HG02623 (cell line): ENCODE data around the gene LTA4H.

ENCODE experiments used
- ATAC-seq: cut with Tn5 transposase; IDR thresholded peaks from one replicate; pipeline ENCODE4 v1.9.1; 2021; ENCODE audit warnings: moderate library complexity; ENCODE audit not compliant: unreplicated experiment

Gene LTA4H

DNA sequence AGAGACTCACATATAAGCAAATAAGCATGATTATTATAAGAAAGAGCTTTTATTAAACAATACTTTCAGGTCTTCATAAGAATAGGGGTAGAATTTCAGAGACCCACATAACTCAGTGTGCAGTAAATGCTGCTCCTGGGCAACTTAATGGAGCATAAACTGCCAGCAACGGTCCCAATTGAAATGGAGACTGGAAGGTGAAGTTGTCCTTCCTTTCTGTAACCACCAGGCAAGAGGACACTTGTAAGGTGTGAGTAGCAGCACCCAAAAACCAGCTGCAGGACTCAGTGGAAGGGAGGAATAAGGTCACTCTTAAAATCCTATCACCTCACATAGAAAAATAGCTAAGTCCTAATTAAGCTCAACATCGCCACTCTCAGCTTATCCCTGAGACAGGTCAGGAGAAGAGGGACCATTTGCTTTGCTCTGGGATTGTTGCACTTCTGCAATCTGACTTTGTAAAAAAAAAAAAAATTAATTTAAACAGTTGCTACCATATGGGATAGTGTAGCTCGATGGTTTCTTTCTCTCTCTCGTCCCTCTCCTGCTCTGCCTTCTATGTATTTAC lies 22.7 kb upstream of the LTA4H start:
- no peak for ATAC-seq

DNA sequence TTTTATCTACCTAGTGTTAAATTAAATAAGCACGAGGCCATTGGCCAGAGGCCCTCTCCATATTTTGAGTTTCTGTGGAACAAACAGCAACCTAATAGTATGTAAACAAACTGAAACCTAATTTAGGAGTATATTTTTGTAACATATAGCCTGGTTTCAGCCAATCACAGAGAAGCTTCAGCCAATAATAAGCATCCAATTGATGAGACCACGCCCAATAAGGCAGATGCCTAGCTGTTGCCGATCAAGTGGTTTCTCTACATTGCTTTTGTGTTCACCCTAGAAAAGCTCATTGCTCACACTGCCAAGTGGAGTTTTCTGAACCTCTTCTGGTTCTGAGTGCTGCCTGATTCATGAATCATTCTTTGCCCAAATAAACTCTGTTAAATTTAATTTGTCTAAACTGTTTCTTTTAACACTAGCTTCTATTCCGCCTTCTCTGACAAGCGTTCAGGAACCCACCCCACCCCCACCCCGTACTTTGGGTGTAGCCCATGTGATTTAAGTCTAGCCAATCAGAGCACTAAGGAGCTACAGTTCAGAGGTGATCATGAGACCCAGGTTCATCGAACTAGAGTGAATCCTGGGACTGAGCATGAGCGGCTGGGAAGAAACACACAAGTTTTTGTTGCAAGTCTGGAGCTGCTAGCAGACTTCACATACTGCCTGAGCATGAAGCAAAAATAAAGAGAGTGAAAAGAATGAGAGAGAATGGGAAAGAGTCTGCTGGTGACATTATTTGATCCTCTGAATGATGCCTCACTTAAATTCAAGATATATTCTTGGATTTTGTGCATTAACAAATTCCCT lies 21.5 kb upstream of the LTA4H start:
- no peak for ATAC-seq

DNA sequence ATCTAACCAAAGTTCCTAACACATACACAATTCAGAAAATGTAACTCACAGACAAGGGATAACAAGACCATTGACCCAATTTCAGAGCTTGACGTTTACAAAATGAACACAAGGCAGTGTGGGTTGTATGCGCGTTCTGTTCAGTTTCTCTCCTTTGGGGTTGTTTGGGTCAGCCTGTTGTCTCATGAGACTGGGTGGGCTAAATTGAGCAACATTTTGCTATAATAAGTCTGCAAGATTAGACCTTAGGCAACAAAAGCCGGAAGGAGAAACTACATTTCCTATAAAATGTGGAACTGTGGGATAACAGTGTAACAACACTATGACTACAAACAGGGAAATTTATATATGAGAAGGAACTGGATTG lies 18.8 kb upstream of the LTA4H start:
- ATAC-seq: no peak

DNA sequence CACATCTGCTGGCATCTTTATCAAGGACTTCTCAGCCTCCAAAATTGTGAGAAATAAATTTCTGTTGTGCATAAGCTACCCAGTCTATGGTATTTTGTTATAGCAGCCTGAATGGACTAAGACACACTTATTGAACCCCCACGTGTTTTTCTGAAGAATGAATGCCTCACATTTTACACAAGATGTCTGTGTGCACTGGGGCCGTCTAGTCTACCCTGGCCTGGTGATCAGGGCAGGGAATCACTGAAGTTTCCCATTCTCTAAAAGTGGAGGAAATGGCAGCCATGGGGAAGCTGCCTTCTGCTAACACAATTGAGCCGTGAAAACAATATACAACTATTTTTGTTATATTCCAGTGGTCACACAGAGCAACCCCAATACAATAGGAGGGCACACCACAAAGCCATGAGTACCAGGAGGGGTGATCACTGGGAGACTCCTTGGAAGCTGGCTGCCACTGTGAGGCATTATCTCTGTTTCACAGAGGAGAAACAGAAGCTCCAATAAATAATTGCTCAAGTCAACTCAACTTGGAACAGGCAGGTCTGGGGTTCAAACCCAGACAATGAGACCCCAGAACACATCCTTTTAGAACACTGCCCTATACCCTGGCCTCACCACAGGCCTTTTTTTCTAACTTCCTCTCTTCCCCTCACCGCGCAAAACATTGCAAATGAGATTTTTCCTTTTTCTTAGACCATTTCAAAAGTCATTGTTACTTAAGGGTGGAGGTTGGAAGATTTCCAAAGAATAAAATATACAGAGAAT lies 18.3 kb upstream of the LTA4H start:
- ATAC-seq: no peak

DNA sequence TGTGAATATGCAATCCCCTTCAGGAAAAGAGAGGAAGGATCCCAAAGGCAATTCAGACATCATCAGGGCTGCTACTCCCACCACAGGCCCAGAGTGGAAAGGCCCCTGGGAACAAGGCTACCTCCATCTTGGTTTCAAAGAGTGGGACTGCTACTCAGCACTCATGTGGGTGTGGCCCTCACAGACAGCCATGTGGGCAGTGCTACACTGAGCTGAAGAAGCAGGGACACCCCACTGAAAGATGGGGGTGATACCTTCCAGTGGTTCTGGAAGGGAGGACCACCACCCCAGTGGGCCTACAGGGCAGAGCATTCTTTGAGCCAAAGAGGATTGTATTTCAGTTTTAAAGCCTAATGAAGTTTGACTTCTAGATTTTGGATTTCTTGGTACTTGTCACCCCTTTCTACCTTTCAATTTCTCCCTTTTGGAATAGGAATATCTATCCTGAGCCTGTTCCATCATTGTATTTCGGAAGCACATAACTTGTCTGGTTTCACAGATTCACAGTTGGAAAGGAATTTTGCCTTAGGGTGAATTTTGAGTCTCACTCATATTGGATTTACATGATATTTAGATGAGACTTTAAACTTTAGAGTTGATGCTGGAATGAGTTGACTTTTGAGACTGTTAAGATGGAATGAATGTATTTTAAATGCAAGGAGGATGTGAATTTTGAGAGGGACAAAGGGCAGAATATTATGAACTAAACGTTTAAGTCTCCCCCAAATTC lies 16.5 kb upstream of the LTA4H start:
- no peak for ATAC-seq

DNA sequence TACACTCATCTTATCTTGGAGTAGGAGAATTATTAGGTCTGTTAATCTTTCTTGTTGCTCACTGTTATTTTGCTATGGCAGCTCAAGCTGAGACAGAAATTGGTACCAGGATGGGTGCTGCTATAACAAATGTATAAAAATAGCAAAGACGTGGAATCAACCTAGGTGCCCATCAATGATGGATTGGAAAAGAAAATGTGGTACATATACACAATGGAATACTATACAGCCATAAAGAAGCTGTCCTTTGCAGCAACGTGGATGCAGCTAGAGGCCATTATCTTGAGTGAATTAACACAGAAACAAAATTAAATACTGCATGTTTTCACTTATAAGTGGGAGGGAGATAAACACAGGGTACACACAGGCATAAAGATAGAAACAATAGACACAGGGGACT lies 14.8 kb upstream of the LTA4H start:
- ATAC-seq: no peak

DNA sequence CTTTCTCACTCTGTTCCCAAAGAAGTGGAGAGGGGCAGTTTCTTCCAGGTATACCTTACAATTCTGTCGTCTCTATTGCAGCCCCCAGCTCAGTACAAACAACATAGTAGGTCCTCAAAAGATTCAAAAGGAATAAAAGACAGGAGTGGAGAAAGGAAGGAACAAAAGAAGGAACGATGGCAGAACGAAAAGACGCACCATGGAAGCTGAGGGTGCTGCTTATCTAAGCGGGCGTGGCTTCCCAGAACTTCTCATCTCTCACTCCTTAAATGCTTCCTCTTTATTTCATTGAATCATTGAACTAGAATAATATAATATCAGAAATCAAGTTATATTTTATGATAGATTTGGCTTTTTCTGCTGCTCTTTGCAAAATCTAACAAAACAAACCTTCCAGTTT lies 13.7 kb upstream of the LTA4H start:
- no peak for ATAC-seq

DNA sequence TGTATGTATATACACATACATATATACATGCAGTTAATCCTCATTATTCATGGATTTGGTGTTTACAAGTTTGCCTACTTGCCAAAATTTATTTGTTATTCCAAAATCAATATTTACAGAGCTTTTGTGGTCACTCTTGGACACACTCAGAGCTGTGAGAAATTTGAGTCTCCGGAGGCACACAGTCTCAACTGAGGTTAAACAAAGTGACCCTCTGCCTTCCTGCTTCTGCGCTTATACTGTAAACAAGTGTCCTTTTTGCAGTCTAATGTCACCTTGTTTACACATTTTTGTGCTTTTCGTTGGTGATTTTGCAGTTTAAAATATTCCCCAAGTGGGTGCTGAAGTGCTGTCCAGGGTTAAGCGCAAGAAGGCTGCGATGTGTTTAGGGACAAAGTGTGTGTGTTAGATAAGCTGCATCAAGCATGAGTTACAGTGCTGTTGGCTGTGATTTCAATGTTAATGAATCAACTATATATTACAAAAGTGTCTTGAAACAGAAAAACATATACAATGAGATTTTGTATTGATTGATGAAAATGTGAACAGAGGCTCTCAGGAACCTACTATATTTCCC lies 13.1 kb upstream of the LTA4H start:
- ATAC-seq: no peak

DNA sequence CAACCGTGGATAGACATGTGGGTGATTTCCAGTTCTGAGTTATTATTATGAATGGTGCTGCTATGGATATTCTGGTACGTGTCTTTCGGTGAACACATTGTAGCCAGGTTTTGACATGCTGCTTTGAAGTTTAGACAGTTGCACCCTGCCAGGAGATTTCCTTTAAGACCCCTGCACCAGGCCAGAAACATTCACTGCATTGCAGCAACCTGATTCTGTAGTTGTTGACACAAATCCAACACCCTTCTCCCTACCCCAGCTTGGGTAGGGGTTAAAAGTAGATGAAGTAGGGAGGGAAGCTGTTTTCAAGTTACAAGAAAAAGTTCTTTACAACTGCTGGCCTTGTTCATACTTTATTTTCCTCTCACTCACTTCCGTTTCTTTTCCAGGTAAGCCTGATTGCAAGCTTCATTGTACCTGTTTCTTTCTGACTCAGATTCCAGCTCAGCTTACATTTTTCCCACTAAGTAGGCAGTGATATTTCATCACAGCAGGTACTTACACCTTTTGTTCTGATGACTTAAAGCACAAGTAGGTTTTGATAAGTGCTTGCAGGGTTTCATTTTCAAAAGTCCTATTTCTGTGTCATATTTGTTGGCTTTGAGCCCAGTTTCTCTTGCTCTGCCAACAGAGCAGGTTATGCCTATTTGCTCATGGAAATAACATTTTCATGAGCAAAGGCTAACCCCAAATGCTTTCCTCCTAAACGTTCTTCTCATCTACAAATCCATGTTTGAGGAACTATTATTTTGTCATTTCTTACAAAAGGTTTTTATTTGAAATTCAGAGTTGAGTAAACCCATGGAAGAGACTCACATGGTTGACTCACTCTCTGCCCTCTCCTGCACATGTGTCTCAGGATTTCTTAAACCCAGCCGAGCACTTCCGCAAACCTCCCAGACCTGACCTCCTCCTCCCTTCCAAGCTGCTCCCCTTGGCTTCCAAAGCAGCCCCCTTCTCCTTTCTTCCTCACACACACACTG lies 12.1 kb upstream of the LTA4H start:
- ATAC-seq: peak; percentile 76

DNA sequence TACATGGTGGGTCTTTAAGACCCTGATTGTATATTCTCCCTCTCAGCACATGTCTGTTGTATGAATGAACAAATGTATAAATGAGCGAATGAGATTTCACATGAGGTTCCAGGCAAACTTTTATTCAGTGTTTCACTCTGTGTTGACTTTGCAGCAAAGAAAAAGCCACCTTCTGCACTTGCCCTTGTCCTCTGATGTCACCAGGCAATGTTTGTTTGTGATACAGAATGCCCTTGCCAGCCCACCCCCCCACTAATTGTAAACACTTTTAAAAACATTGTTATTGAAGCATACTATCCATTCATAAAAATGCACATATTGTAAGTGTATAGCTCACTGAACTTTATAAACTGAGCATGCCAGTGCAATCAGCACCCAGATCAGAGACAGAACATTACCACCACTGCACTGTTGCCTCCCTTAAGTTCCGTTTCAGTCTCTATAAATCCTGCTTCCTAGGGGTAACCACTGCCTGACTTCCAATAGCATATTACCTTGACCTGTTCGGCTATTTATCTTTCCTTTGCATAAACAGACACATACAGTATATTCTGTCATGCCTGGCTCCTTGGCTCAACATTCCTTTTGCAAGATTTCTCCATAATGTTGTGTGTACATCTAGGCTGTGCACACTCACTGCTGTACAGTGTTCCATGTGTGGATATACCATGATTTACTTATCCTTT lies 11.3 kb upstream of the LTA4H start:
- ATAC-seq: no peak

DNA sequence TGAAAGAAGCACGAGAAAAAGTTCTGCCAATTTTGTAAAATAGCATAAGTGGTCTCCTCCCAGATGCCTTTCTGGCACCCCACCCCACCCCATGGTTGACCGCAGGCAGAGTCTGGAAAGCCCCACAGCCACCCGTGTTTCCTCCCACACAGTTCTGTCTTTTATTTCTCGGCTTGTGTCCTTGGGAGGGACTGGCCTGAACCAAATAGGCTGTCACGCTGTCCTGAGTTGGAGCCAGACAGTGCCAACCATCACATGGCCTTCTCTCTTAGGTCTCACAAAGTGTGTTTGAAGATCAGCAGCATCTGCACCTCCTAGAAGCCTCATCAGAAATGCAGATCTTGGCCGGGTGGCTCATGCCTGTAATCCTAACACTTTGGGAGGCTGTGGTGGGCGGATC lies 10.2 kb upstream of the LTA4H start:
- ATAC-seq: no peak

DNA sequence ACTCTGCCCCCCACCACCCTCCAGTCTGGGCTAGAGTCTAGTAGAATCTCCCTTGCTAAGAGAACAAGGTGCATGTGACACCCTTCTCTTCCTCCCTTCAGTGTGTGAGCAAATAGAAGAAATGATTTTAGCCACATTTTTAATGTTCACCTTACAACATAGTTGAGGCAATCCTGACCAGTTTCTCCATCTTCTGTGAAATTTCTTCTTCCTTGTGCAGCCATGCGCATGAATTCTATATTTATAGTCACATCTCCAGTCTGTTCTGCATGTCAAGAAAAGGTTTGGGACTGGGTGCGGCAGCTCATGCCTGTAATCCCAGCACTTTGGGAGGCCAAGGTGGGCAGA lies 9.5 kb upstream of the LTA4H start:
- no peak for ATAC-seq

DNA sequence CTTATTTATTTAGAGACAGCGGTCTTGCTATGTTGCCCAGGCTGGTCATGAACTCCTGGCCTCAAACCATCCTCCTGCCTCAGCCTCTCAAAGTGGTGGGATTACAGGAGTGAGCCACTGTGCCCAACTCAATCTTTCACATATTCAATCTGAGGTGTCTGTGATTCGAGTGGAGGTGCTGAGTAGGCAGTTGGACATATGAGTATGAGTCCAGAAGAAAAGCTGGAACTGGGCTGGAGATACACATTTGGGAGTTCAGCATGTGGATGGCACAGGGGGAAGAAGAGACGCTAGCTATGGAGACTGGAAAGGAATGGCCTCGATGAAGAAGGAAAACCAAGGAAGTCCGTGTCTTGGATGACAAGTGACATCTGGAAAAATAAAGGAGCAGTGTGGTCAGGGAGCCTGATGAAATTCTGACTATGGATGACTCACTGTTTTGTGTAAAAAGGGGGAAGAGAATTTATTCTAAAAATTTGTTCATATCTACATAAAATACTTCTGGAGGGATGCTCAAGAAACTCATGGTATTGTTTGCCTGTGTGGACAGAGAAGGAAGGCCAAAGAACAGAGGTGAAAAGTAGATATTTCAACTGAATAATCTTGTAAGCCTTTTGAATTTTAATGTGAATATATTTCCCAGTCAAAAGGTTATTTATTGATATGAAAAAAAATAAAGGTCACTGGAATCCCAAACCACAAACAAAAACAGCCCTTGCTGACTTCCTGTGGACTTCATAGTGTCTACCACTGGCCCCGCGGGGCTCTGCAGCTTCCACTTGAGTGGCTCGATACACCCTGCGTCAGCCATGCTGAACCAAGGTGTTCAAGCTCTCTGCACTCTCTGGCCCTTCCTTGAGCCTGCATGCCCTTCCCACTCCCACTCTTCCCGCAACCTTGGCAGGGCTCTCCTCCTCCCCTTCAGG lies 8.9 kb upstream of the LTA4H start:
- no peak for ATAC-seq

DNA sequence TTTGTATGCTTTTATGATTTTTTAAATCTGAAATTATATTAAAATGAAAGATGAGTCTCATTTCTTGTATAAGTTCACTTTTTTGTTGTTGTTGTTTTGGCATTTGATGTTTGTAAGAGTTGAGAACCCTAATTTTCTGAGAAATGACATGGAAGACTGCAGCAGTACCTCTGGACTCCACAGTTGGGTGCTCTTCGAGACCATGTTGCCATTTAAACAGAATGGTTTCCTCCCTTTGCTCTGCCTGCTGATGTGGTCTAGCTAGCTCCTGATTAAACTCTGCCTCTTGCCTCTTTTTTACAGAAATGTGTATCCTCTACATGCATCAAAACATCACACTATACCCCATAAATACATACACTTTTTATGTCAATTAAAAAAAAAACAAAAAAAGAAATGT lies 5.8 kb upstream of the LTA4H start:
- ATAC-seq: no peak

DNA sequence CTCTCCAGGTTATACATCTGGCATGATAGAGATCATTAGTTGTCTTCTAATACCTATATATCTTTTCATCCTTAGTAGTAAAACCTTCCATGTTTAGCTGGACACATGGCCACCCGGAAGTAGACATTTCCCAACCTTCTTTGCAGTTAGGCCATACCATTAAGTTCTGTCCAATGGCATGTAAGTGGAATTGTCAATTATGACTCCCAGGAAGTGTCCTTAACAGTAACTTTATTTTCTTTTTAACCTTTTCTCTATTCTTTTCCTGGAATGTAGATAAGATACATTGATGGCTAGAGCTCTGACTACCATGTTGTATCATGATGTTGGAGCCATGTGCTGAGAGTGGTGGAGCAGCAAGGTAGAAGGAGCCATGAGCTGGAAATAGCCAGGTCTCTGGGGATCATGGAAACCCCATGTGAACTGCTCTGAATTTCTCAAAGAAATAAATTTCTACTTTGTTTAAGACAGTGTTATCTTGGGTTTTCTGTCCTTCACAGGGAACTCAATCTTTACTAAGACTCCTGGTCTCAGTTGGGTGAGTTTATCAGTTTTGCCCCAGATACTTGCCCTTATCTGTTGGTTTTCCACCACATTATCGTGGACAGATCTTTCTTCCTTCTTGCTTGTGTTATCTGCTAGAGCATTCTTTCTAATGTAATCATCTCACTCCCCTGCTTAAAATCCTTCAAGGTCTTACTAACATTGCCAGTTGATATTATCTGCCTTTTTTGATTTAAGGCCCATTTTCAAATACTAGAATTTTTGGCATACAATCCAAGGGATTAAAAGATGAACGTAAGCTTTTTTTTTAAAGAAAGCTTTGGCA lies 5.1 kb upstream of the LTA4H start:
- ATAC-seq: no peak

DNA sequence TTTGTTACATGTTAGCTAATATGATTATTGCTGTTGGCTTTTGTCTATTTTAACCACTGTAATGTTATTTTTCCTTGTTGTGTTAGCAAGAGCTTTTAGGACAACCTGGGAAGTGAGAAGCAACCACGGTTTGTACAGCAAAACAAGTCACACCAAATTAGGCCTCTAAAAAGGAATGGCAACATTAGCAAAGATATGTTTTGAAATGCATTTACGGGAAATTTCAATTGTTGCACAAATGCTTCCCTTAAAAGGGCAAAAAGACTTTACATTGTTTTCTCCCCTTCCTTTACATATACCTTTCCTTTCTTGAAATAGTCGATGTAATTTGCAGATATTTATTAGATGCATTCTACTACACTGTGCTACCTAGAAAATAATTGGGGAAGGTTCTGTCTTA lies 4.1 kb upstream of the LTA4H start:
- ATAC-seq: no peak

DNA sequence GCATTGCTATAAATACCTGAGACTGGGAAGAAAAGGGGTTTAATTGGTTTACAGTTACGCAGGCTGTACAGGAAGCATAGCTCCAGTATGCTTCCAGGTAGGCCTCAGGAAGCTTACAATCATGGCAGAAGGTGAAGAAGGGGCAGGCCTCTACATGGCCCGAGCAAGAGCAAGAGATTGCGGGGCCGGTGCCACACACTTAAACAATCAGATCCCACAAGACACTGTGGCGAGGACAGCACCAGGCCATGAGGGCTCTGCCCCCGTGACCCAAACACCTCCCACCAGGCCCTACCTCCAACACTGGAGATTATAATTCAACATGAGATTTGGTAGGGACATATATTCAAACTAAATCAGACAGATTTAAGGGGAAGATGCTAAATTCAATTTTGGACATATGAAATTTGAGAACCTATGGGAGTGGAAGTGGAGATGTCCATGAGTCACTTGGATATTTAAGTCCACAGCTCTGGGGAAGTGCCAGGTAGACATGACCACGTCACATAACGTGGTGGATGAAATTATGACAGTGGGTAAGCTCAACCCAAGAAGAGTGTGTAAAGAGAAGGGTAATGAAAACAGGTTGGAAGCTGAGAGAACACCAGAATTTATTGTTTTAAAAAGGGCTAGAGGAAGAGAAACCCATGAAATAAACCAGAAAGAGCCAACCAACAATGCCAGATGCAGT lies 1.5 kb upstream of the LTA4H start:
- ATAC-seq: no peak
